NCI-H146 treated with DMSO at 0.1 percent for 48 hours (cell line): ENCODE measurements around the gene SMAD7.

ENCODE experiments used
- DNase-seq: peaks from one replicate; lab custom pipeline; 2025; ENCODE audit not compliant: unreplicated experiment; lab: John Stamatoyannopoulos, UW

Gene SMAD7

DNA sequence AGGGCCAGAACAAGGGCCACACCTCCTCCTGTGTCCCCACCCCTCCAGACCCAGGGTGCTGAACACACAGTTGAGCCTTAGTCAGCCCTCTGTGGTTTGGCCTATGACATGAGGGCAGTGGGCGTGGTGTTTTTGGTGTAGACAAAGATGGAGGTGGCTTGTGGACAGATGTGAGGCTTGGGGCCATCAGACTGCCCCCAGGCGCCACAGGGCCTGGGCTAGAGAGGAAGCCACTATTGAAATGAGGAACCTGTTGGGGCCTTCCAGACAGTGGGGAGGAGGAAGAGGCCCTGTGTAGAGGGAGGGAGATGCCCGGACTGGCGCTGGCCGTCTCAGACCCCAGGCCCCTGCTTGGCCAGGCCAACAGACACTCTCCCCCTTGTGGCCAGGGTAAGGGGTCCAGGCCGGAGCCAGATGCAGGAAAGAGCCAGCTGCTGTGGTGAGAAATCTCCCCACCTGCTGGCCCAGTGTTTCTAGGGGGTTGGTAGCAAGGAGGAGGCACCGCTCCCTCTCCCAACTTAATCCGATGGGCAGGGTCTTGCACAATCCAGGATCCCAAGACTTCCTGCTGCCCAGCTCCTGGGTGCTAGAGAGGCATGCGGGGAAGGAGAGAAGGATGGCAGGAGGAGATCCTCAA is 53.8 kb downstream of the SMAD7 start:
- no peak for DNase-seq

DNA sequence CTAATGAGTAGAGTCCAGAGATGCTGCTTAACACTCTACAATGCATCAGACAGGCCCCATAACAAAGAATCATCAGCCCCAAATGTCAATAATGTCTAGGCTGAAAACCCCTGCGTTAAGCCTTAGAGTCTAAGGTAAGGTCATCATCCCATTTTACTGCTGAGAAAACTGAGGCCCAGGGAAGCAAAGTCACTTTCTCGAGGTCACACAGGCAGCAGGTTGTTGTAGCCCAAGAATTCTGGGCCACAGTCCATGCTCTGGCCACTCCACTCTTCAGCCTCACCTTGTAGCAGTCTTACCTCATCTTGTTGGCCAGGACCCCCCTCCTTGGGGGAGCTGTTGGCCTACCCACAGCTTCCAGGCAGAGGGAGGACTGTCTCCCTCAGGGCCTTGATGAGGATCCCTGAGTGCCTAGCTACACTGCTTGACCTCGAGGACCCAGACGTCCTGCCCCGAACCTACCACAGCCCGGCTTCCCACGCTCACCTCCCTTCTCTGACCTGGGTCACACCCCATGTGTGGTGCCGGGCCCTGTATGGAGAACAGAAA is 54.4 kb downstream of the SMAD7 start:
- DNase-seq: no peak

DNA sequence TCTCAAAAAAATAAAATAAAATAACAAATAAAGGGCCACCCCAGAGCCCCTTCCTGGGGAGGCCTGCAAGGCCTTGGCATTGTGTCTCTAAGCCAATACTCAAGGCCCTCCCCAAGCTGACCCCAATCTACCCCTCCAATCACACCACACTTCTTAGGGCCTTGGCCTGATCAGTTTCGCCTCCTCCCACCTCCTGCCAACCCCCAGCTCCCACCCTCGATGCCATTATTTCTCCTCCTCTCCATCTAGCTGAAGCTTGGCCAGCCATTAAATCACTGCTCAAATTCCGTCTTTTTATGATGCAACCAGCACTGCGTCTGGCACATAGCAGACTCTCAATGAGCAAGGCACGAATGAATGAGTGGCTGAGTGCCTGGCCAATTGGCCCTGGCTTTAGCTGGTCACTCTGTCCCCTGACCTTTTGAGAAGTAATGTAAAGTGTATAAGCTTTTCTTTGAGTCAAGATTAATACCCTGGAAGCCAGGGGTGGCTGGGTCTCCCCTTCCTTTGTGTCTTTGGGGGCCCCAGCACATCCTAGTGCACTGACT is 55.9 kb downstream of the SMAD7 start:
- DNase-seq: no peak

DNA sequence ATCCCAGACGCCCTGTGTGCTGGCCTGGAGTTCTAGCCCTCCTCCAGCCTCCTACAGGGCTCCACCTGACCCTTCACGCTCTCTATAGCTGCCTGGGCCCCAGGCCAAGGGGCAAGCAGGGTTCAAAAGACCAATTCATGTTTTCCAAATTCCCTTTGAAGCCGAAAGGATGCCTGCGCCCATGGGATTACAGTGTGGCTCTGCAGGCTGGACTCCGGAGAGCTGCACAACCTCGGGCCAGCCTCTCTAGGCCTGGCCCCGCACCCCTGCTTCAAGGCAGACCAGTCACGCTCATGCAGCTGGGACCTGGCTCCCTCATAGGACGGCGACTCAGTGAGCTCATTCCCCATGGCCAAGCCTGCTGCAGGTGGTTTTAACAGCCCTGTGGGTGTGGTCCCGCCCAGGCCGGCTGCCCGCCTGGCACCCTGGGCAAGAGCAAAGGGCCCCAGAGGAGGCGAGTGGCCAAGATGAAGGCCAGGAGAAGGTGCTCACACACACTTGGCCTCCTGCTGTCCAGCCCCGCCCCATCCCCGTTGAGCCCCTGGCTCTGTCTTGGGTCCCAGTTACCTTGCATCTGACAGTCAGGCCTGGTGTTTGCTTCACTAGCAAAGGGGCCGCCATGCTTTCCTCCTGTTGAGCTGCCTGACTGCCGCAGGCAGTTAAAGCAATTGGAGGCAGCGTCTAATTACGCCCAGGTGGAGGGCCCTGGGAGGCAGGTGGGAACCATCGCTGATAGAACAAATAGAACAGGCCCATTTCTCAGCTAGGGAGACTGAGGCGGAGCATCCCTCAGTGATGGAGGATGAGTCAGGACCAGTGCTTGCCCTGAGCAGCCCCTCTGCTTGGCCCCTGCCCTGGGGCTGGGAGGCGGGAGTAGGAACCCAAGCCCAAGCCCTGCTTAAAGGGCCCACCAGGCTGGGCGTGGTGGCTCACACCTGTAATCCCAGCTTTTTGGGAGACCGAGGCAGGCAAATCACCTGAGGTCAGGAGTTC is 56.9 kb downstream of the SMAD7 start:
- DNase-seq: no peak

DNA sequence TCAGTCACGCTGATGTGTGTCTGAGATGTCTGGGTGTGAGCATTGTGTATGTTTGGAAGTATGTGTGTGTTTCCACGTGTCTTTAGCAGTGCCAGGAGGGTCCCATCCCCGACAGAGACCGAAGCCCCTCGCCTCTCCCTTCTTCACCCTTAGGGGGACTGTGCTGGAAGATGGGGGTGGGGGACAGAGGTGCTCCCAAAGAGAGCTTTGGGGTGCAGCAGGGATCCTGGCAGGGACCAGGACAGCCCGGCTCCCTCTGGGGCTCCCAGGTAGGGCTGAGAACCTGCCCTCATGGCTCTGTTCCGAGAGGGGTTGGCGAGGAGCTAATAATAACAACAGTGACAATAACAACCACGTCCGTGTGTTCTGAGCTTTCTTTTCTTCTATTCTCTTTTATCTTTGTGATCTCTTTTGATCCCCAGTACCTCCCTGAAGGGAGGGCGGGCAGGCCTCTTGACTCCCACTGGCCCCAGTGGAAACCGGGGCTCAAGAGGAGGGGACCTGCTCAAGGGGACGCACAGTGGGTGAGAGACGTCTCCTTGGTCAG is 57.6 kb downstream of the SMAD7 start:
- no peak for DNase-seq

DNA sequence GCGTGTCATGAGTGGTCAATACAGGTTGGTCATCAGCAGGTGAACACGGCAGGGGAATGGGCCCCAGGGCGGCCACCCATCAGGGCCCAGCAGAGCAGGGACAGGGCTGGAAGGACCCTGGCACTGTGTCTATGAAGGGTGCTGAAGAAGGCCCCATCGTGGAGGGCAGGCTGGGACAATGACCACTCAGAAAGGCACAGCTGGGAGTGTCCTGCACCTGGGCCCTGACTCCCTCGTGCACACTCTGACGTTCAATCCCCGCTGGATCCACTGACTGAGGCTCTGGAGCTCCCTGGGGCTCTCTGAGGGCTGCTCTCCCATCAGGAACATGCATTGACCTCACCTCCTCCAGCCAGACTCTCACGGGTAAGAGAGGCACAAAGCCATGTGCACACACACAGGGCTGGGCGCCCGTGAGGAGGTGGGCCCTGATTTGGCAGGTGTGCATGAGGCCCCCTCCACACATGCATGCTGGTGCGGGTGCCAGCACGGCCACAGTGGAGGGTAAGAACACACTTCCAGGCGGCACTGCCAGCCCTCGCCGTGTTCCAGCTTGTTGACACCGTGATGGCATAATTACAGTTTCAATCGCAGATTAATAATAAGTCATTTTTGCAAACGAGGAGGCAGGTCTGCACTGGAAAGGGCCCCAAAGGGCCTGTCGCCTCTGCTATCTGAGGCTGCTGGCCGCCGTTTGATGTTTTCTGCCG is 58.5 kb downstream of the SMAD7 start:
- no peak for DNase-seq

DNA sequence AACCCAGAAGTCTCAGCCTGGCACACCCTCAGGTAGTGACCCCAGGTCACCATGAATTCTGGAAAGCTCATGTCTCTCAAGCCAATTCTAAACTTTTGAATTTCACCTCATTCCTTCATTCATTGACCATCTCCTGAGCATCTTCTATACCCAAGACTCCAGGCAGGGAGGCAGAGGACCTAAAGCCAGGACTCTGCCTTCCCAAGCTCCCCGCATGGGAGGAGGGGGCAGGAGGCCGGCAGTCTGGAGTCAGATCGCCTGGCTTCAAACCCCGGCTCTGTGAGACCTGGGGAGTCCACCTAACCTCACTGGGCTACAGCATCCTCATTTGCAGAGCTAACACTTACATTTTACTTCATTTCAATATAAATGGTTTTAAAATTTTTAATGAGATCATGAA is 59.0 kb downstream of the SMAD7 start:
- DNase-seq: no peak

DNA sequence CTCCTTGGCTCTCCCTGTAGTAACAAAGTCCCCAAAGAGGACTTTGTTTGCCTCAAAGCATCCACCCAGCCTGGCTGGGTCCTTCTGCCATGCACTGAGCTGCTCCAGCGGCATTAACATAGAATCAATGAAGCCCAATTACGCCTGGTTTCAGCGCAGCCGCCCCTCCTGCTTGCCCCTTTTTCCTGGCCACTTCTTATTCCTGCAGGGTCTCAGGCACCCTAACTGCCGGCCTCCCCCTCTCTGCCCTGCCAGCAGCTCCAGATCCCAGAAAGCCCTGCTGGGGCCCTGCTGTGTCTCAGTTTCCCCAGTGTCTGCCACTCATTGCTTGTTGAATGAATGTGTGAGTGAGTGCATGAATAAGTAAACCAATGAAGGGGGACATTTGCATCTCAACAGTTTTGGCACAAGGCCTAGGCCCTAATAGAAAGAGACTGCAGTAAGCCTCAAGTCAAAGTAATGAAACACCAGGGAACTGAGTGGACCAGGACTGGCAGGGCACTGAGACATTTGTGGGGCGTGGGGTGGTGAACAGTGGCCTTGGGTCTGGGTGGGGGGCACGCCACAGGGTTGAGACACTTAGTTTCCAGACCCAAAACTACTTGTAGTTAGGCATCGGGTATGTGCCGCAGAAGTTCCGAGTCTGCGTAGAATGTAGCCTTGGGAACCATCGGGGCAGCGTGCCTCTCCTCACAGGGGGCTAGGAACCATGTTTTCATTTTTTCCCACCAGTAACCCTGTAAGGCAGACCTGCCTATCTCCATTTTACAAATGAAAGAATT is 60.6 kb downstream of the SMAD7 start:
- DNase-seq: no peak

DNA sequence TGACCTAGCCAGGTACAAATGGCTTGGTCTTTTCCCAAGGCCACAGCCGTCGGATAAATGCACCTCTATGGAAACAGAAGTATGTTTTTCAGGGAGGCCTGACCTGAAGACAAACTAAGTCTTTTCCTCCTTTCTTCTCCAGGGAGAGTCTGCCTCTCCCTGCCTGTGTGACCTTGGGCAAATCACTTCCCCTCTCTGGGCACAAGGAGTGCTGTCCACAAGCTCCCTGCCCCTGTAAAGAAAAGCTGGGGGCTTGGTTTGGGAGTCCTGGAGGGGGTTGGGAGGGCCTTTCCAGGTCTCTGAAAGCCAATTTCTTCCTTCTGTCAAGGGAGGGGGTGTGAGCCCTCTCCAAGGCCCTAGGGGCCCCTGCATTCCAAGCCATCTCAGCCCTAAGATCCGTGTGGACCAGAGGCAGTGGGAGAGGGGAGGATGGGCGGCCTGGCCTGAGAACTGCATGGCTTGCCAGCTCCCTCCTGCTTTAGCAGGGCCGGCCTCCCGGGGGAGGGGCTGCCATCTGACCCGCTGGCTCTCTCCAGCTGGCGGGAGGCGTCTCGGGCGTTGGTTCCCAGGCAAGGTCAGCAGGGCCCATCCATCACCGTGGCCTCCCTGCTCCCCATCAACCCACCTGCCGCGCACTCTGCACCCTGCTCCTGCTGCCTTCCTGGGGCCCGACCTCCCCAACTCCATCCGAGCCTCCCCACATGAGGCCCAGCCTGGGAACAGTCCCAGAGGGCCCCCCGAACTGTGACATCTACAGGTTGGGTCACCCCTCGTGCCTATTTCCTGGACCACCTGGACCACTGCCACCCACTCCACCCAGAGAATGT is 61.4 kb downstream of the SMAD7 start:
- DNase-seq: no peak

DNA sequence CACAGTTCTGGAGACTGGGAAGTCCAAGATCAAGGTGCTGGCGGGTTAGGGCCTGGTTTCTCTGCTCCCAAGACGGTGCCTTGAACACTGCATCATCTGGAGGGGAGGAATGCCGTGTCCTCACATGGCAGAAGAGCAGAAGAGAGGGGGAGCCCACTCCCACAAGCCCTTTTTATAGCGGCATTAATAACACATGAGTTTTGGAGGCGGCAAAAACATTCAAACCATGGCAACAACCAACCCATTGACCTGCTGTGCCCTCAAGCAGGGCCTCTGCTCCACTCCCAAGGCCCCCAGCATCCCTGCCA is 62.0 kb downstream of the SMAD7 start:
- DNase-seq: no peak

DNA sequence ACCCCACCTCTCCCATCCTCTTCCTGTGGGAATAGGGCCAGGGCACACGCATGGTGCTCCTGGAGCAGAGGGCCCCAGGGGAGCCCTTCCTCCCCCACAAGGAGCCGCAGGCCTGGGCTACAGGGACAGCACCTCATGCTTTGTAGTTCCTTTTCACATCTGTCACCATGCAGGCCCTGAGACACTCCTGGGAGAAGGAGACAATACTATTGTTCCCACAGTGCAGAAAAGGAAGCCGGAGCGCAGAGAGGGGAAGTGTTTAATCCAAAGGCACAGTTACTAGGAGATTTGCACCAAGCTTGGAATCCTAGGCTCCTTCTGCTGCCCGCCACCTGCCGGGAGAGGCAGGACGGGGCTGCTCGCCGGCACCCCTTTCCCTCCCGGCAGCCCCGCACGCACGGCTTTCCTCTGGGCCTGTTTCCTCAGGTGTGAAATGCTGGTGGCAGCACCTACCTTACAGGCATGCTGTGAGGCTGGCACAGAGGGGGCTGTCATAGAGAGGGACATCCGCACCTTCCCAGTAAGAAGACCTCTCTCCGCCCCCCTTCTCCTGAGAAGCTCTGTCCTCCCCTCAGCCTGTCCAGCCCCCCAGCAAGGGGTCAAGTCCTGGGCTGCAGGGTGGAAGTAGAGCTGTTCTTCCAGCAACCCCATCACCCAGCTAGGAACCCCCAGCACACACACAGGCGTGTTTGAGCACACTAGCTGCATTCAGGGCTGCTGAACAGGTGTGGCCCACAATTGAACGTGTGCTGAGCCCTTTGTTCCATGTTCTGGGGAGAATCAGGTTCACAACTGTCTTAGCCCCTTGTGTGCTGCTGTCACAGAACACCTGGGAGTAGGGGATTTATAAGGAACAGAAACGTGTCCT is 62.6 kb downstream of the SMAD7 start:
- no peak for DNase-seq

DNA sequence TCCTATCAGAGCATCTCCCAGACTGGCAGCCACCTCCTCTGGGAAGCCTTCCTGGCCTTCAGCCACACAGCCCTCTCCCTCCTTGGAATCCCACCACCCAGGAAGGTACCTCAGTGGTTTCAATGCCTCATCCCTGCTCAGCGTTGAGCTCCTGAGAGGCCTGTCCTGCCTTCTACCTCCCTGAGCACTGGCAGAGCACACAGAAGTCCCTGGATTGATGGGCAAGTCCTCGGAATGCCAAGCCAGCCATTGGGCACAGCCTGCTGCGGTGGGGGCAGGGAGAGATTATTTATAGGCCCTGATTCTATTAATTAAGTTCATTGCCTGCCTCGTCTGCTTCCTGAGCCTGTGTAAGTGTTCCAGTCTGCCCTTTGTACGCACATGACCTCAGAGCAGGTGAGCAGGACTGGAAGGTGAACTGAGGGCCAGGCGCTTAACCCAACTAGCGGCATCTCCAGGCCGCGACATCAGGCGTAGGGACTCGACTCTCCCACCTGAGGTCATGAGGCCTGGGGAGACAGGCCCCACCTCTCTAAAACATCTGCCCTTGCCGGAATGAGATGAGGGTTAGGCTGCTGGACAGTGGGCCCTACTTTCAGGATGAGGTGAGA is 63.4 kb downstream of the SMAD7 start:
- no peak for DNase-seq

DNA sequence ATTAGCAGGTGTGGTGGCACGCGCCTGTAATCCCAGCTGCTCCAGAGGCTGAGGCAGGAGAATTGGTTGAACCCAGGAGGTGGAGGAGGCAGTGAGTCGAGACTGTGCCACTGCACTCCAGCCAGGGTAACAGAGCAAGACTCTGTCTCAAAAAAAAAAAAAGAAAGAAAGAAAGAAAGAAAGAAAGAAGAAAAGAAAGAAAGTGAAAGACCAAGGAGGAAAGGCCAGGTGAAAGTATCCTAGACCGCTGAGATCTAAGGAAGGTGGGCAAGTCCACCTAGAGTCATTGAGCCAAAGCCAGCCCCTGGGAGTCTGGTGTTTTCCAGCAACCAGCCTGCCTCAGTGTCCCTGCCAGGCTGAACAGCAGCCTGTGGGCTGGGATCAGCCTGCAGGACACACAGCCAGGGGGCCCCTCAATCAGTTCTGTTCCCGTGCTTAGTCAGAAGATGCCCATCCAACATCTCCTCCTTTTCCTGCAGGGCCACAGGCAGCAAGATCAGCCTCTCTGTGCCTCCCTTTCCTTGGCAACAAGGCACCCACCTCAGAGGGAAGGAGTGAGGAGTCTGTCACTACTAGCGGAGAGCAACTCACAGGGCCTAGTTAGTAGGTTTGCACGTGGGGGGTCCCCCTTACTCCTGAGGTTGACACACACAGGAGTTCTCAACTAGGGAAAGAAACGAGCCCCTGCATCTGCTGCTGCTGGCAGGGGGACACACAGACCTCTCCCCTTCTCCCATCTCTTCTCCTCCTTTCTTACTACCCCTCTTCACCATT is 64.1 kb downstream of the SMAD7 start:
- no peak for DNase-seq

DNA sequence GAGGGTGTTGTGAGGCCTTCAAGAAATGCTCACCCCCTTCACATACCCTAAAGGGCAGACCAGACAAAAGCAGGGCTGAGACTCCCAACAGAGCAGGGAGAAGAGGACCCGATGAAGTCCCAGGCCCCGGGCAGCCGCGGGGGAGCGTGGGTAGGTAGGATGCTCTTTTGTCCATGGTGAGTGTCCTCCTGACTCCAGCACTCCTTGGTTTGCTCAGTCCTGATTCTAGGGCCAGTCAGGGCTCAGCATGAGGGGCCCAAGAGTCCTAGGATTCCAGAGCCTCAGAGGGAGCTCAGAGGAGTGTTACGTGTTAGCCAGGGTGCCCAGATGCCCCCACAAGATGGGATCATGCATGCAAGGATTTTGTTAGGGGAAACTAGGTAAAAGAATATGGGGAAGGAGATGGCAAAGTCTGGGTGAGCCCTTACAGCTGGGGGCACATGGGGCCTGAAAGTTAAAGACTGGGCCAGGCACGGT is 64.8 kb downstream of the SMAD7 start:
- no peak for DNase-seq

DNA sequence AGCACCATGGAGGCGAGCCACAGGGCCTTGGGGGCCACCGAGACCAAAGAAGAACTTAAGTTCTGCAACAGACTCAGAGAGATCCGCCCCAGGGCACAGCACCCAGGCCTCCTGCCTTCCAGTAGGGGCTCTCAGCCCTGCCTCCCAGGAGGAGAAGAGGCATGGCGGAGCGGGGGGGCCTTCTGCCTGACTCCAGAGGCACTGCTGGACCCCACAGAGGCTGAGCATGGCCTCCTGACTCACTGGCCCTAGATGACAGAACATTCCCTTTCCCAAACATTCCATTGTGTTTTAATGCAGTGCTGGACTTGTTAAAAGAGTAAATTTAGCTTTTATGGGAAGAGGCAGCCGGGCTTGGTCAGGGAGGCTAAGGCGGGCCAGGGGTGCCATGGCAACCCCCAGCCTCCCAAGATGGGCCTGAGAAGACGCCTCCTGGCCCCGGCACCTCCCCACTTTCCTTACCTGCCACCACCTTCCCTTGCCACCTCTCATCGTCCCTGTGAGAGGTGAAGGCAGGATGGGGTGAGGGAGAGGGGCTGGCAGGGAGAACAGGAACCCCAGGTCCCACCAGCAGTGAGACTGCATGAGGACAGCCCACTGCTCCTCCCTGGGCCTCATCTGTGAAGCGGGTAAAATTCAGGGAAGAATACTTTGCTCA is 65.4 kb downstream of the SMAD7 start:
- DNase-seq: no peak

DNA sequence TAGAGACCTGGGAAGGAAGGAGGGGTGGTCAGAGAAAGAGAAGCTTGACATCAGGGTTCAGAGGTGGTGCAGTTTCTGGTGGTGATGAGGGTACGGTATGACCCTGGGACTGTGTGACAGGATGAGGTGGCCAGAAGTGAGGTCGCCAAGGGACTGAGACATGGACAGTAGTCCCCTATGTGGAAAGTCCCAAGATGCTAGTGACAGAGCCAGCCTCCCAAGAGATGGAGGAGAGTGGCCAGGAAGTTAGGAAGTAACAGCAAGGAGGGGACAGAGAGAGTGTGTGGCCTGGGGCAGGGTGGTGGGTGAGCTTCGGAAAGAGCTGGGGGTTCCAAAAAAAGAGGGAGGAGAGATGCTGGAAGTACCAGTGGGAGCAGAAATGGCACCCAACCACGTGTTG is 66.0 kb downstream of the SMAD7 start:
- no peak for DNase-seq

DNA sequence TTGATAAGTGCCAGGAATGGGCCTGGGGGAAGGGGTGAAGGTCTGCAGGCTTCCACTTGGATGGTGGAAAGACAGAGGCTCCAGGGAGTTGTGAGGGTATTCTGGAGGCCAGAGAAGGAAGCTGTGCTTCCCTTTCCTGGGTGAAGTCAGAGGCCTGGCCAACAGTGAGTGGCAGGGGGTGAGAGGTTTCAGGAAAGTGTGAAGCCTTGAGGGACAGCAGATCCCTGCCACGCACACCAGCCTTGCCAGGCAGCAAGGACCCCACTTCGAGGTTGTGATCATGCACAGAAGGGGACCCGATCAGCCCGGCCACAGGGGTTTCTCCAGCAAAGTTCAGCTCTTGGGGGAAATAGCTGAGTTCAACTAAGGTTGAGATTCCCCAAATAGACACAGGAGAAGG is 66.5 kb downstream of the SMAD7 start:
- DNase-seq: no peak
